ENCODE measurements around the gene TGM3. TPM values are rescaled to one million over a fixed set of nuclear protein-coding genes. Genes with fewer than 3 reads are reported as not detected.

The TGM3 gene
- polyA plus RNA-seq, 4 donors, result 0.08 to 0.70 (median 0.50) TPM

DNA sequence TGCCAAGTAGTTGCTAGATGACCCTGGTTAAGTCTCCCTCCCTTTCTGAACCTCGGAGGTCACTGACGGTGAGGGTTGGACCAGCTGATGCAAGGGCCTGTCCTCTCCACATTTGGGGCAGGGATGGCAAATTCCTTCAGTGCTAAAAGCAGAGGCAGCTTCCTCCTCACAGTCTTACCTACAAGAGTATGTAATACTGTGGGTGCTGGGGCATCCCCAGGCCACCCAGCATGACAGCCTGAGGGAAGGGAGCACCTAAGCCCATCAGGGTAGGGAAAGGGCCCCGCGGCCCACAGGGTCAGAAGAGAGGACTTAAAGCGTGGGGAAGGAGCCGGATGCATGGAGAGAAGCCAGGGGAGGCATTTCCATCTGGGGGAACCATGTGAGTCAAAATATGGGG, 38.0 kb downstream of the TGM3 start:
- DNase-seq (ENCODE audit: low read depth in 4 of 4, low spot score in 3 of 4), result no peak

DNA sequence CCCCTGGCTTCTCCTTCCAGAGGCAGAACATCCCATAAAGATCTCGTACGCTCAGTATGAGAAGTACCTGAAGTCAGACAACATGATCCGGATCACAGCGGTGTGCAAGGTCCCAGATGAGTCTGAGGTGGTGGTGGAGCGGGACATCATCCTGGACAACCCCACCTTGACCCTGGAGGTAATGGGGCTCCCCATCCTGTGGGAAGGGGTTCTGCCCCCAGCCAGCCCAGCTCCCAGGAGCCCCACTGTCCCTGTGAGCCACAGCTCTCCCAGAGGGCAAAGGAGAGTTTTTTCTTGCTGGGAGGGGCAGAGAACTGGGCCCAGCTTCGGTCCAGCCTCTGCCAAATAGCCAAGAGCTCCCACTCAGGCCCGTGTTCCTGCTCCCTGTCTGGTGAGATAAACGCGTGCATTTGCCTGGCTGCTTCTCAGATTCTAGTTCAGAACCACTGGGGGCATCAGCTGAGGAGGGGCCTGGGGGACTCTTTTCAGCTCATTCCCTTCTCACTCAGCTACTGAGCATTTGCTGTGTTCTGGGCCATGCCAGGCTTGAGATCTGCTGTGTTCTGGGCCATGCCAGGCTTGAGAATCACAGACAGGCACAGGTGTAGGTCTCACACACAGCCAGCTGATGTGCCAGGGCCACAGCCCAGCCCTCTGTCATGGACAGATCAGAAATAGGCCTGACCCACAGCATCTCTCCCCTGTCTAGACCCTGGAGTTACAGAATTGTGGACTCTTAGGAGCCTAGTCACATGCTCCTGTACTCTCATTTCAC, 39.5 kb downstream of the TGM3 start:
- no peak for DNase-seq (ENCODE audit: low read depth in 4 of 4, low spot score in 3 of 4)

DNA sequence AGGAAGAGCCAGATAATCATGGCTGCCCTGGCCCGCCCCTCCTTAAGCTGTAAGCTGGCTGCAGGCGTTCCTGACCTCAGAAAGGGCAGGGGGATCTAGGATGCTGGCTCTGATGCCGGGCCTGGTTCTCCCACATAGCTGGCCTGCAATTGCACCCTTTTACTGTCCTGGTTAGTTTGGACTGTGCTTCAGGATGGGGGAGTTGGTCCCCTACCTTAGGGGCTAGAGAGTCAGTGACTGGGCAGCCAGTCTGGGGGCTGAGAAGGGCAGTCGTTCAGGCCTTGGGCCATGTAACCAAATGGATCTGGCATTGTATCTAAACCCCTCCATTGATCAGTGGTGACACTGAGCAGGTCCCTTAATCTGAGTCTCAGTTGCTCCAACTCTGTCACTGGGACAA, 40.7 kb downstream of the TGM3 start:
- DNase-seq (ENCODE audit: low read depth in 4 of 4, low spot score in 3 of 4), result no peak

DNA sequence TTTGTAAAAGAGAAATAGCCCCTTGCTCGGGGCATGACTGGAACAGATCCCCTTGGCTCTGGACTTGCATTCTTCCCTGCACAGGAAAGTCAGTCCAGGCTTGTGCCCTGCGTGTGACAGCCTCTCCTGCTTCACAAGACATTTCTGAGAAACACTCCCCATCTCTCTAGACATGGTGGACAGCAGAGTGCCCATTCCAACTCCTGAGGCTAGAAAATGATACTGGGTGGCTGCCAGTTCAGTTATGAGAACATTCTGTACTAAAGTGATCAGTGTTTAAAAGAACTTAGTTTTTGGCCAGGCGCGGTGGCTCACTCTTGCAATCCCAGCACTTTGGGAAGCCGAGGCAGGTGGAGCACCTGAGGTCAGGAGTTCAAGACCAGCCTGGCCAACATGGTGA, 41.3 kb downstream of the TGM3 start:
- no peak for DNase-seq (ENCODE audit: low read depth in 4 of 4, low spot score in 3 of 4)

DNA sequence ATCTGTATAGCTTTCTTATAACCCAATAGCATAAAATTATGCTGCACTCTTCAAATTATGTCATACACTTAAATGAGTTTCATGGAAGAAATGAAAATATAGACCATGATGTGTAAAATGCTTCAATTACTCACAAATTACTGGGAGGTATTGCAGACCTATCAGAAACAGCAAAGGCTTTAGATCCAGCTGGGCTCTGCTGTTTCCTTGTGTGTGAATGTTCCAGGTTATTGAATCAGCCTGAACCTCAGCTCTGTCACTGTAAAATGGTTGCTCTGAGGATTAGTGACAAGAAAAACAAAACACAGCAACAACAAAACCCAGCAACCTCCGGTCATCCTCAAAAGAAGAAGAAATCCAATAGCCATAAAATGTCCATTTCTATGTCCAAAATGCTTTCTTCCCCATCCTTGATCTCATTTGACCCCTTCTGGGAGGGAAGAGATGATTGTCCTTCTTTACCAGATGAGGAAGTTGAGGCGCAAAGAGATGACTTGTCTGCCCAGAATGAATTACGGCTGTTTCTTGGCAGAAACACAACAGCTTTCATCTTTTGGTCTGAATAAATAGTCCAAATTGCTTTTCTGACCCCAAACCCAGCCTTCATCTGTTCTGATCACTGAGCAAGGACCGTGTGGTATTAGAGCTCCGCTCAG, 42.7 kb downstream of the TGM3 start:
- DNase-seq (ENCODE audit: low read depth in 4 of 4, low spot score in 3 of 4), result peak in 2 of 4 donors; percentile 3 to 11

DNA sequence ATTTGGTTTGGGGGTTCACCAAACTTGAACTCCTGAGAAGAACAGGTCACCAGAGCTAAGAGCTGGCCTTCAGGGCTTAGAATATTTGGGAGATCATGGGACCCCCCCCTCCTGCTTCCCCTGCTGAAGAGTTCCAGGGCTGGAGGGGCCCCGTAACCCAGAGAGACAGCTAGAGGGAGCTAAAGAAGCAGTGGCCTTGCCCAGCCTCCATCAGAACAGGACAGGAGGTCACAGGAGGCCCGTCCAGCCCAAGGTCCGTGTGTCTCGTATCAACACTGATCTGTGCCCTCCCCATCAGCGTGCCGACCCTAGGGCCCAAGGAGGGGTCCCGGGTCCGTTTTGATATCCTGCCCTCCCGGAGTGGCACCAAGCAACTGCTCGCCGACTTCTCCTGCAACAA, 44.3 kb downstream of the TGM3 start:
- DNase-seq (ENCODE audit: low read depth in 4 of 4, low spot score in 3 of 4), result no peak

DNA sequence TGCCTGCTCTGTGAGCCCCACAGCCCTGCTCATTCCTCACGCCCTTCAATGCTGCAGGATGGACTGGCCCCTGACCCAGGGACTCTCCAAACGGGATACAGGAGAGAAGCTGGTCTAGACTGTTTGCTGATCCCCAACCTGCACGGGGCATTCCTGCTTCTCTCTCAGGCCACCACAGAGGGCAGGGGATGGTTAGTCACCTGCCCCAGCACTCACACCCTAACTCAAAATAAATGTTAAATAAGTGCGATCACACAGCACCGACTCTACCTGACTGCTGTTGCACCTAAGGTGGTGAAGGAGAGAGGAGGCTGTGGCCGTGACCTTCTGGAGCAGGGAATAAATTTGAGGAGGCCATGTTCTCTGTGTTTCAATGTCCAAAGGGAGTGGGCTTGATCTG, 45.0 kb downstream of the TGM3 start:
- no peak for DNase-seq (ENCODE audit: low read depth in 4 of 4, low spot score in 3 of 4)

DNA sequence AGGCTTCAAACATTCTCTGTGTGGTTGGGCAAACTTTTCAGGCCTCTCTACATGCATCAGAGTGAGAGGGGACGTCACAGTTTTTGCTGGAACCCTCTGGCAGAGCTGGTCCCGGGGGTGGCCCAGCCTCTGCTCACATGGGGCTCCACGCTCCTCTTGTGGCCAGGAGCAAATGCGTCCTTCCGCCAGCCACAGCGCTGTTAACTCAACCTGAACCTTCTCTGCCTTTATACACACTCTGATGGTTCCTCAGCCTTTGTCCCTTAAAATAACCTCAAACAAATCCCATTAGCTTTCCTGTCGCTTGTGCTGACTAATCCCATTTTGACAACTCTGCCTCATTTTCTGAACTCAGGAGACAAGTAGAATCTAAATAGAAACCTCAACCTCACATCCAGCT, 45.5 kb downstream of the TGM3 start:
- DNase-seq (ENCODE audit: low read depth in 4 of 4, low spot score in 3 of 4), result no peak

DNA sequence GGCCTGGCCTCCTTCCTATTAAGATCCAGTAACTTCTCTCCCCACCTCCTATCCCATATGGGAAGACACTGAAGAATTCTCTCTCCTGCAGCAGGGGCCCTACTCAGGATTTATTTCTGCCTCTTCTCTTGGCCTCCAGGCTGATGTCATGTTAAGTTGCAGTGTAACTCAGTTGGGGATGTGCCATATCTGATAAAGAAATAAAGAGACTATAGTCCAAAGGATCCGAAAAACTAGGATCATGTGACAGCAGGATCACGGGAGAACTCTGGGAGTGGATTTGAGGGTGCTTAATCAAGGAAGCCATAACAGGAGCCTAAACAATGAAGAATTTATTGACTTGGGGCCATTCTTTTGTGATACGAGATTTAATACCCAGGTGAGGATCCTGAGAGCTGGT, 46.4 kb downstream of the TGM3 start:
- no peak for DNase-seq (ENCODE audit: low read depth in 4 of 4, low spot score in 3 of 4)

DNA sequence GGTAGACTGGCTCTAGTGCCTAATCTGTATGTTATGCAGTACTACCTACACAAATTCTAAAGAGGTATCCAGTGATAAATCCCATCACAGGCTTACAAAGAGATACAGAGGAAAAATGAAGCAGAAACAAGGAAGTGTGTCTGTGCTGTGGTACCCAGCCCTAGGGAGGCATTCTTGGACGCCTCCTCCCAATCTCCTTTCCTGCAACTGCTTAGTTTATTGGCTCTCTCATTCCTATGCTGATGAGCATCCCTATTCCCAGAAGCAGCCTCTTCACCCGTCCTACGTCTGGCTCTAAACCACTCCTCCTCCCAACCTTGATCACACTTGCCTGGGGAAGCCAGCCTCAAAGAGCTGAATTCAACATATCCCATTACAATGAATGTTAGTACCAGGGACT, 50.4 kb downstream of the TGM3 start:
- DNase-seq (ENCODE audit: low read depth in 4 of 4, low spot score in 3 of 4), result no peak

DNA sequence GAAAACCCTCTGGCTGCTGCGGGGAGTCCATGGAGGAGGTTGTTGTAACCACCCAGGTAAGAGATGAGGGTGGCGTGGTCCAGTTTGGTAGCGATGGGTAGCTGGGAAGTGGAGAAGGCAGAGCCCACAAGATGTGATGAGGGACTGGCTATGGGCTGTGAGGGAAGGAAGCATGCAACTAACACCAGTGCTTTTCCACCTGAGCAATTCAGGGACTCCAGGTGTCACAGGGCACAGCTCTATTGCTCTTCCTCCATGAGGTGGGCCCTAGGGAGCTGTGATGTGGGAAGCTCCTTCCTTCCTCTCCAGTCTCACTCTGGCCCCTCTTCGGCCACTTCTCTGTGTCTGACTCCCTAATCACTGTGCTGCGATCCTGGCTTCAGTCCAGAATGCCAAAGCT, 52.5 kb downstream of the TGM3 start:
- DNase-seq (ENCODE audit: low read depth in 4 of 4, low spot score in 3 of 4), result no peak

DNA sequence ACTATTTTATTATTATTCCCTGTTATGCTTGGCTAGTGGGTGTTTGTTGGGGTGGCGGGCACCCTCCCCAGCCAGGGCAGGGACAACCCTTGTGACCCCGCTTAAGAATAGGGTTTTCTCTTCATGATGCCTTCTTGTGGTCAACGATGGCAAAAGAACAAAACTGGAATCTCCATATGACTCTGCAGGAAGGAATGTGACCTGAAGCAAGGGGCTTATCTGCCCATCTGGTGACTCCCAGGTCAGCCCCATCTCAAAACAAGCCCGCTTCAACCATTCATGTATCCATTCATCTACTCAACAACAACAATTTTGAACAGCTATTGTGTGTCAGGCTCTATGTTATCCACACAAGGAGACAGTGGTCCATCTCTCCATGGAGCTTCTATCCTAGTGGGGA, 54.0 kb downstream of the TGM3 start:
- no peak for DNase-seq (ENCODE audit: low read depth in 4 of 4, low spot score in 3 of 4)

DNA sequence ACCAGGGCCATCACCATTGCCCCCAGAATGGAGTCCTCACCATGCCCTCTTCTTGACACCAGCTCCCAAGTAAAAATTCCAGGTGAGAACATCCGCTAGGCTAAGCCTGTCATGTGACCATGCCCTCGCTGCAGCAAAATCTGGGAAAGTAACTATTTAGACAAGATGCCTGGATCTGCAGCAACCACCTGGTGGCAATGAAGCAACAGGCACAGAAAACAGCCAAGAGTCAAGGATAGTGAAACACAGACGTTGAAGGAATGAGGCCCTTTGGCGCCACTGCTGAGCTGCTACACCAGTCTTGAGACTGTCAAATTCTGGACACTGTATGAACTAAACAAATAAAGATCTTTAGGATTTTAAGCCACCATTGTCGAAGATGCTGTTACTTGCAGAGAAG, 54.8 kb downstream of the TGM3 start:
- no peak for DNase-seq (ENCODE audit: low read depth in 4 of 4, low spot score in 3 of 4)

DNA sequence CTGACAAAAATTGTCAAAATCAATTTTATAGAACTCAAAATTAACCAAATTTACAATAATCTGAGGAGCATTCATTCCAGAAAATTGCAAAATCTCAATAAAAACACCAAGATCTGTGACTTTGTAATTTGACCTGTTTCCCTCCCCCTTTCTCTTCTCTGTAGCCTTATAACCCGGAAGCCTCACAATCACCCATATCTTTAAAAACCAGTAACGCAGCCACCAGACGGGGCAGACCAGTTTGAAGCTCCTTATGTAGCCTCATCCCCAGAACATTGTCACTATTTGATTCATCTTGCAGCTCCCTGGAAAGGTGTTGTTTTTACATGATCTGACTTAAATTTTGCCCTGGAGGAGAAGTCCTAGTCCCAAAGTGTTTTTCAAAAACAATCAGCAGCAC, 57.4 kb downstream of the TGM3 start:
- DNase-seq (ENCODE audit: low read depth in 4 of 4, low spot score in 3 of 4), result no peak

DNA sequence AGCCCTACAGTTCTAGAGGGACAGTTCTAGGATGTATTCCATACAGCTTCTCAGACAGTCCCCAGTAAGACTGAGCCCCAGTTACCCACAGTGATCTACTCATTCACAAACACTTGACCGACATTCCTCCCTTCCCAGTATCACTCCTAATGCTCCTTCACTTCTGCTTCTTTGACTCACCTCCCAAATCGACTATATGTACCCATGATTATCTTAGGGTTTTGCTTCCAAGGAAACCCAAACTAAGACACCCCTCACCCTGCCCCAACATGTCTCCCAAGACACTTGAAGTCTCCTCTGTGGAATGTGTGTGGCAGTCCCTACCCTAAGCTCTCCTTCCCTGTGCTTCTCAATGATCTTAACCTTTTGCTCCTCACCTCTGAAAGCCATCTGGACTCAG, 61.3 kb downstream of the TGM3 start:
- DNase-seq (ENCODE audit: low read depth in 4 of 4, low spot score in 3 of 4), result no peak

DNA sequence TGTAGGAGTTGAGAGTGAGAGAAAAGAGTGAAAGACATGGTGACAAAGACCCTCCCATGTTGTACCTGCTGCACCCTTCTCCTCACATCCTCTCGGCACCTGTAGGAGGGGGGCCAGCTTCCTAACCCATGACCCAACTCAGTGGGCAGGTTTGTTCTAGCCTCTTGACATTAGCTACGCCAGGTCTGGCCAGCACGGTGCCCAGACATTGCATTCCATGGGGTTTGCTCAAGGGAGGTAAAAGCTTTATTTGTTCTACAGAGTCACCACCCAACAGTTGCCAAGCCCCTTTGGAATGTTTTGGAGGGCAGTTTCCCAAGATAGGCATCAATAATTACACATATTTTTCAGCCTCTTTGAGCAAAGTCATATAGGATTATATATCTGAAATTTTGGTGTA, 62.2 kb downstream of the TGM3 start:
- no peak for DNase-seq (ENCODE audit: low read depth in 4 of 4, low spot score in 3 of 4)

DNA sequence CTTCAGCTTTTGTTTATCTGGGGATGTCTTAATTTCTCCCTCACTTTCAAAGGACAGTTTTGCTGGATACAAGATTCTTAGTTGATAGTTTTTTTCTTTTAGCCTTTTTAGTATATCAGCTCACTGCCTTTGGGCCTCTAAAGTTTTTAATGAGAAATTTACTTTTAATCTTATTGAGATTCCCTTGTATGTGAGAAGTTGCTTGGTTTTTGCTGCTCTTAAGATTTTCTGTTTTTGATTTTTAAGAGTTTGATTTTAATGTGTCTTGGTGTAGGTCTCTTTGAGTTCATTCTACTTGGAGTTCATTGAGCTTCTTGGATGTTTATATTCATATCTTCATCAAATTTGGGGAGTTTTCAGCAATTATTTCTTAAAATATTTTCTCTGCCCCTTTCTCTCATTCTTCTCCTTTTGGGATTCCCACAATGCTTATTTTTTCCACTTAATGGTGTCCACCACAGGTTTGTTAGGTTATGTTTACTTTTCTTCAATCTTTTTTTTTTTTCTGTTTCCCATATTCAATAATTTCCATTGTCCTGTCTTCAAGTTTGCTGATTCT, 65.3 kb downstream of the TGM3 start:
- no peak for DNase-seq (ENCODE audit: low read depth in 4 of 4, low spot score in 3 of 4)

DNA sequence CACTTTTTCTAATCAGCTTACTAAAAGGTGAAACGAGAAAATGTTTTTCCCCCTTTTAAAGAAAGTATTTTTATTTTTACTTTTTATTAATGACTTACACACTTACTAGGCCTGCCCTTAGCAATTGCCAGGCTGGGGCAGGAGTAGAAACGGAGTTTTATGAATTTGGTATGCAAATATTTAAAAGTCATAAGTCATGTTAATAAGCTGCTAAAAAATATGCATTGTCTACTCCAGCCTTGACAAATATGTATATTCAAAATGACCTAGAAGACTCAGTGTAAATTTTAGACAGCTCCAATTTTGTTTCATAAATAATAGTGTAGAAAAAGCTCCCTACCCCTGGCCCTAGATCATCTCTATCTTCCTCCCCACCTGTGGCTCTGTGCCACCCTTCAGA, 67.4 kb downstream of the TGM3 start:
- DNase-seq (ENCODE audit: low read depth in 4 of 4, low spot score in 3 of 4), result no peak

DNA sequence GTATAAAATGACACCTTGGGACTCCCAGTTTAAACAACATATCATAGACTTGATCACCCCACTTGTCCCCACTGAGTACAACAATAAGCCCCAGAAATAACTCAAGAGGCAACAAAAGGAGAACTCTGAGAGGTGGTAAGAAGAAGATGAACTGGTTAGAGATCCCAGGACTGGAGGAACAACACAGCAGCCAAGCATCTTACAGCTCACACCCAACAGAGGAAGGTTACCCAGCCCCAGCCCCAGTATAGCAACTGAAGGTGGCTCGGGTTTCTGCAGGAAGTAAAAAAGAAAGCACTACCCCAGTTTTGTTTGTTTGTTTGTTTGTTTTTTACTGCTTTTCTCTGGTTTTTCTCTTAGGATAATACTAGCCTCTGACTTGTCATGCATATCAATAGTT, 67.8 kb downstream of the TGM3 start:
- DNase-seq (ENCODE audit: low read depth in 4 of 4, low spot score in 3 of 4), result no peak

DNA sequence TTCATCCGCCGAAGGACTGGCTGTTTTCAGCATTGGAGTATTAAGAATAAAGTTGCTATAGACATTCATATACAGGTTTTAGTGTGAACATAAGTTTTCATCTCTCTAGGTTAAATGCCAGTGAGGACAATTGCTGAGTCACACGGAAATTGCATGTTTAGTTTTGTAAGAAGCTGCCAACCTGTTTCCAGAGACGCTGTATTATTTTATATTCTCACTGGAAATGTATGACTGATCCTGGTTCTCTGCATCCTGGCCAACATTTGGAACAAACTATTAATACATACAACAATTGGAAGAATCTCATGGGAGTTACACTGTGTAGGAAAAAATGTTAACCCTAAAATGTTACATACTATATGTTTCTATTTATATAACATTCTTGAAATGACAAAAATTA, 68.2 kb downstream of the TGM3 start:
- DNase-seq (ENCODE audit: low read depth in 4 of 4, low spot score in 3 of 4), result no peak

DNA sequence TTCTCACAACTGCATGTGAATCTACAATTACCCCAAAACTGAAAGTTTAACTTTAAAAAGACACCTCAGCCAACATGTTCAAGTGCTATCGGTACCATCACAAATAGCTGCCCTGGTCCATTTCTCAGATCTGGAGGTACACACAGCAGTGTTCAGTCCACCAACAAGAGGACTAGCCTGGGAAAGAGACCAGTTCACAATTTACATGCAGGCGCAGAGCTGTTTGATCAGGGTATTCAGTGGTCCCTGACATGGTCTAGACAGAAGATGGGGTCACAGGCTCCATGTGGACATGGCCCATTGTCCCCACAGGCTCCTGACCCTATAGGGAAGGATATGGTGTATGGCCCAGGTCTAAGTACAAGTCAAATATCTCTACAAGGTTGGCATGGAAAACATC, 69.3 kb downstream of the TGM3 start:
- no peak for DNase-seq (ENCODE audit: low read depth in 4 of 4, low spot score in 3 of 4)

DNA sequence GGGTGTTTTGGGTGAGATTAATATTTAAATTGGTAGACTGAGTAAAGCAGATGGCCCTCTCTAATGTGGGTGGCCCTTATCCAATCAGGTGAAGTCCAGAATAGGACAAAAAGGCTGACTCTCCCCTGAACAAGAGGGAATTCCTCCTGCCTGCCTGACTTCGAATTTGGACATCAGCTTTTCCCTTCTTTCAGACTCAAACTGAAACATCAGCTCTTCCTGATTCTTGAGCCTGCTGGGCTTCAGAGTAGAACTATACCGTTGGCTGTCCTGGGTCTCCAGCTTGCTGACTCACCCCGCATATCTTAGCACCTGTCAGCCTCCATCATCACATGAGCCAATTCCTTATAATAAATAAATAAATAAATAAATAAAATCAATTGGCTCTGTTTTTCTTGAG, 69.9 kb downstream of the TGM3 start:
- DNase-seq (ENCODE audit: low read depth in 4 of 4, low spot score in 3 of 4), result no peak
